D341Med (cell line): ENCODE results near the gene PLA2G4B.

ENCODE experiments used
- DNase-seq: peaks from one replicate; pipeline ENCODE4 v3.0.0; 2012; ENCODE audit warnings: low spot score

The PLA2G4B gene

DNA sequence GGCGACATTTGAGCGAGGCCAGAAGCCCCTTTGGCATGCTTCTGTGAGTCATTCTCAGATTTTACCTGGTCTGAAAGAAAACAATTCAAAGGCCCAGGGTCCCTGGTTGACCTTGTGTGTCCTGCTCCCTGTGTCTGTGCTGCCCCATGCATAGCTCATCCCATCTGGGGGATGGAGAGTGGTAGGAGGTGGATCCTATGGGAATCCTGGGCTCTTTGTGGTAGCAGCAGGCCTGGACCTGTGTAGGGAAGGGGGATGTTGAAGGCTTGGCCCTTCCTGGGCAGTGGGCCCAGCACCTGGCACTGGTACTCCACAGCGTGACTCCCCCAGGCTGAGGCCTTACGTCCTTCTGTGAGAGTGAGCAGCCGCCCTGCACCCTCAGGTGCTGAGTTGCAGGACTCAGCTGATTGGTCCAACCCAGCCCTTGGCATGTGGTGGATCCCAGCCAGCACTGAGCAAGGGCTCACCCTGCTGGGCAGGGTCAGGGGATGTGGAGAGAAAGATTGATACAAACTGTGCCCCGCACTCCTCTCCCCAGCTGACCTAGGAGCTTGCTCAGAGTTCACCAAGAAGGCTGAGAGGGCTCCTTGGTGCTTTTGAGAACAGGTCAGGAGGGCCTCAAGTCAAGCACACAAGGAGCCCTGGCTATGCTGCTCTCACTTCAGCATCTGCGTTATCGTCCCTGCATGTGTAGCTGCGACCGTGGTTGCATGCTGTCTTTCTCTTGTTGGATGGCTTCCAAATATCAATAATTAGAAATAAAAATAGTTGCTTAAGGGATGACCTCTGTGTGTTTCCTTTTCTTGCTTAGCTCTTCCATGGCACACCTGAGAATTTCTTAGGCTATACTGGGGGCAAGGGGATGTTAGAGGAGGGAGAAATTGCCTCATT is 32.1 kb upstream of the PLA2G4B start:
- DNase-seq: peak; percentile 59

DNA sequence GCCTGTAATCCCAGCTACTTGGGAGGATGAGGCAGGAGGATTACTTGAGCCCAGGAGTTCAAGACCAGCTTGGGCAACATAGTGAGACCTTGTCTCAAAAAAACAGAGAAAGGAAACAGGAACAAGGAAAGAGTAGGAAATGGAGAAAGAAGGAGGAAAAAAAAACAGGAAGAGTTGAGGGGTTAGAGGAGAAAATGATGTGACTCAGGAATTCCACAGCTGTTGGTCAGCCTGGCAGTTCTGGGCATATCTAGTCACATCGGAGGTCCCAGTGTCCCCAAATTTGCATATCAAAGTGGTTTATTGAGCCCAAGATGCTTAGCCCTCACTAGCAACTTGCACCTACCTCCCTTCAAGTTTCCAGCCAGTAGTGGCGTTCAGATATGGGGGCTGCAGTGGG is 29.5 kb upstream of the PLA2G4B start:
- DNase-seq: no peak

DNA sequence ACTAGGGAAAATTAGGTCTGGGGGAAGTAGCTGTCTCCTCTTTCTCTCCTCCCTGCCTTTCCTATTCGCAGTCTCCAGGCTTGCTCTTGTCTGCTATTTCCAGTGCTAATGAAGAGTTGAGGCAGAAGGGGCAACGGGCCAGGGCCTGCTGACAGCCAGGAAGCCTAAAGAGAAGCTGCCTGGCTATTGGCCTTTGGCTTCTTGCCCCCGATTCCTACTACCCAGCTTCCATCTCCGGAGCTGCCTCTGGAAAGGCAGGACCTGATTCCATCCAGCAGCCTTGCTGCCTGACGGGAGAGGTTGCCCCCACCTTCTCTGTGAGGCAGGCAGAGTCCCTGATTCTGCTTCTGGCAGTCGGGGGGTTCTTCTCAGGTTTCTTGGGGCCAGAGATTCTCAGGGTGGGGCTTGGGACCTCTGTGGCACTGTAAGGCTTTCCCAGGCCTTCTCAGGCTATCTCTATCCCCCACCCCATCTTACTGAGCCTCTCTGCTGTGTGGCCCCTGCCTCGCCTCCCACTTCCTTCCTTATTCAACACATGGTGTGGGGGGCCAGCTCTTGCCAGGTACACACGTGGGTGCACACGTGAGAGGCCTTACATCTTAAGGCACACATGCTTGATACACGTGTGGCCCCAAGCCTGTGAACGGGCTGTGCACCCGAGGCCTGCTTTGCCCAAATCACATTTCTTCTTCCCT is 29.0 kb upstream of the PLA2G4B start:
- no peak for DNase-seq

DNA sequence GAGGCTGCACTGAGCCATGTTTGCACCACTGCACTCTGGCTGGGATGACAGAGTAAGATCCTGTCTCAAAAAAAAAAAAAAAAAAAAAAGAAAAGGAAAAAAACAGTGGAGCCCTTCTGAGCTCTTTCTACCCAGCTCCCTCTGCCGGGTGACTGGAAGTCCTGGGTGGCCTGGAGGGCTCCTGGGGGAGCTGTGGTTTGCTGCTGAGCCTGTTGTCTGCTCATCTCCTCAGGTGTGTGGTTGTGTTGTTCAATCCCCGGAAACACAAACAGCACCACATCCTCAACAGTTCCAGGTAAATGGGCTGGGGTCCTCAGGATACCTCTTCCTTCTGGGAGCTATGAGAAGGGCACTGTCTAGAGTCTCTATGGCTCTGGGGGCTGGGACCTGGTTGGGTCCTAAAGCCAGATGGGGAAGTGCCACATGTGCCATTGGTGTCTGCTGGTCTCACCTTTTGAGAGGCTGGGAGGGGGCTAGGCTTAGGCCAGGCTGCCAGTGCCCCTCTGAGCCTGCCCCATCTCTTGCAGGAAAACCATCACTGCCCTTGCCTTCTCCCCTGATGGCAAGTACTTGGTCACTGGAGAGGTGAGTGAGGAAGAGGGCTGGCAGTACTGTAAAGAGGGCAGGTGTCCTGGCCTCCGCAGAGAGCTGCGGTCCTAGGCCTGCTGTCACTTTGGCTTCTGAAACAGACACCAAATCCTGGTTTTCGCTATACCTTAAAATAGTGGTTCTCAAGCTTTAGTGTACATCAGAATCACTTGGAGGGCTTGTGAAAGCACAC is 27.8 kb upstream of the PLA2G4B start:
- no peak for DNase-seq

DNA sequence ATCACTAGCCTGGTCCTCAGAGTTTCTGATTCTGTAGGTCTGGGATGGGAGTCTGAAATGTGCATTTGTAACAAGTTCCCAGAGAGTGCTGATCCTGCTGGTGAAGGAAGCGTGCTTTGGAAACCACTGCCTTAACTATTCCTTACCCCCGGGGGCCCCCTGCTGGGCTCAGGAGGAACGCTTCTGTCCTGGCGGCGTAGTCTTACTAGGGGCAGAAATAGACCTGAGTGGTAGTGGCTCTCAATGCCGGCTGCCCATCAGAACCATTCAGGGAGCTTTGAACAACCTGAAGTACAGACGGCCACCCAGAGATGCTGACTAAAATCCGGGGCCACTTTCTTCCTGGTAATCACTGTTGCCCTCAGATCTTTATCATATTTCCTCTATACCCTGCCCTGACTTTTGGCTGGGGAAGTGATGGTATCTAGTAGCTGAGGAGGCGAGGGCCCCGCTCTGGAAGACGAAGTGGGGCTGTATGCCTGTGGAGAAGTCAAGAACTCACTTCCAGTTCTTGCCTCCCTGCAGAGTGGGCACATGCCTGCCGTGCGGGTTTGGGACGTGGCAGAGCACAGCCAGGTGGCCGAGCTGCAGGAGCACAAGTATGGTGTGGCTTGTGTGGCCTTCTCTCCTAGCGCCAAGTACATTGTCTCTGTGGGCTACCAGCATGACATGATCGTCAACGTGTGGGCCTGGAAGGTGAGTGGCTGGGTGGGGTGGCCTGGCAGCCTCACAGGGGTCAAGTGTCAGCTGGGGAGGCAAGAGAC is 27.0 kb upstream of the PLA2G4B start:
- DNase-seq: peak; percentile 87

DNA sequence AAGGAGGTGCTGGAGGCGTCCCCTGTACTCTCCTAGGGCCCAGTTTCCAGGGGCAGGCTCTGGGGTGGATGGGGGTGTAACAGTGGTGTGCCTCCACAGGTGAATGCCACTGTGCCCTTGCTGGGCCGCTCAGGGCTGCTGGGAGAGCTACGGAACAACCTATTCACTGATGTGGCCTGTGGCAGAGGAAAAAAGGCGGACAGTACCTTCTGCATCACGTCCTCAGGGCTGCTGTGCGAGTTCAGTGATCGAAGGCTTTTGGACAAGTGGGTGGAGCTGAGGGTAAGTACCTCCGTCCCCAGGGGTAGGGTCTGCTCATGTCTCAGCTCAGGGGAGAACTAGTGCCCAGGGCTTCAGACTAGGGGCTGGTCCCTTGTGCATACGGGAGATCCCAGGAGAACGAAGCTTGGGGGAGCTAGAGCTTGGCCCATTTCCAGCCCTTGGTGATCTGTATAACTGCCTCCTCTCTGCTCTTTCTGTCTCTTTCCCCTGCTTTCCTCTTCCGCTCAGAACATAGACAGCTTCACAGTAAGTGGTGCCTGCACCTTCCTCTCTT is 25.7 kb upstream of the PLA2G4B start:
- DNase-seq: peak; percentile 64

DNA sequence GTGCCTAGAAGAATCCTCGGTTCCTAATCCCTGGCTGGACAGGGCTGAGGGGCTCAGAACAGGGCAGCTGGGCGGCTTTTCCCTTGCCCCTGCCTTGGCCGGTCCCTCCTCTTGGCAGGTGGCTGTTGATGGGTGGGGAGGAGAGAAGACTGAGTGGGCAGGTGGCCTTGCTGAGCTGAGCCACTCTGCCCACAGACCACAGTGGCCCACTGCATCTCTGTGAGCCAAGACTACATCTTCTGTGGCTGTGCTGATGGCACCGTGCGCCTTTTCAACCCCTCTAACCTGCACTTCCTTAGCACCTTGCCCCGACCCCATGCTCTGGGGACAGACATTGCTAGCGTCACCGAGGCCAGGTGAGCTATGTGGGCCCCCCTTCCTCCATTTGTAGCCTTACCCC is 25.2 kb upstream of the PLA2G4B start:
- no peak for DNase-seq

DNA sequence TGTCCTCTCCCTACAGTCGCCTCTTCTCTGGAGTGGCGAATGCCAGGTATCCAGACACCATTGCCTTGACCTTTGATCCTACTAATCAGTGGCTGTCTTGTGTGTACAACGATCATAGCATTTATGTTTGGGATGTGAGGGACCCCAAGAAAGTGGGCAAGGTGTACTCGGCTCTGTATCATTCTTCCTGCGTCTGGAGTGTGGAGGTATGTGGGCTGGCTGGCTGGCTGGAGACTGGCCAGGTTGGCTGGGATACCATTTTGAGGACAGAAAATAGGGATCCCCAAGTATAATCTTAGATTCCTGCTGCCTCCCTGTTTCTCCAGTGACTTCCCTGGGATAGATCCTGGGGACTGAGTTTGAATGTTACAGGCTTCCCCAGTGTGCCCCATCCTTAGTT is 24.1 kb upstream of the PLA2G4B start:
- no peak for DNase-seq

DNA sequence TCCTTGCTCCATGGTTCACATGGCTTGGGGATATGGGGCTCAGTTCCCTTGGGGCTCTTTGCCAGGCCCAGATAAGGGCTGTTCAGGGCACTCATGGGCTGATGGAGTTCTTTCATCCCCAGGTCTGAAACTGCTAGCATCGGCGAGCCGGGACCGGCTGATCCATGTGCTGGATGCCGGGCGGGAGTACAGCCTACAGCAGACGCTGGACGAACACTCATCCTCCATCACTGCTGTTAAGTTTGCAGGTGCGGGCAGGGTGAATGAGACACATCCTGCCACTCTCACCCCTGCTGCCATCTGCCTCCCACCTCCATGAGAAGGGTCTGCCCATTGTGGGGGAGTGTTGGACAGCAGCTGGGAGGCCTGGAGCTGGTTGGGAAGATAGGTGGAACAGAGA is 21.9 kb upstream of the PLA2G4B start:
- no peak for DNase-seq

DNA sequence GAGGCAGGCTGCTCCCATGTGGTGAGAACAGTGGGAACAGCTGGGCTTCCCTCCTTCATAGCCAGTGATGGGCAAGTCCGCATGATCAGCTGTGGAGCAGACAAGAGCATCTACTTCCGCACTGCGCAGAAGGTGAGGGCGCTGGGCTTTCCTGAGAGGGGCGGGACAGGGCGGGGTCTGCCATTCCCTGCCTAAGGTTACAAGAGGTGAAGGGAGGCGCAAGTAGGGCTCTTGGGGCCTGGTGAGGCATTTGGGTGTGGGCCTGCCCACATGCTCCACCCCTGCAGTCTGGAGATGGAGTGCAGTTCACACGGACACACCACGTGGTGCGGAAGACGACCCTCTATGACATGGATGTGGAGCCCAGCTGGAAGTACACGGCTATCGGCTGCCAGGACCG is 21.3 kb upstream of the PLA2G4B start:
- DNase-seq: no peak

DNA sequence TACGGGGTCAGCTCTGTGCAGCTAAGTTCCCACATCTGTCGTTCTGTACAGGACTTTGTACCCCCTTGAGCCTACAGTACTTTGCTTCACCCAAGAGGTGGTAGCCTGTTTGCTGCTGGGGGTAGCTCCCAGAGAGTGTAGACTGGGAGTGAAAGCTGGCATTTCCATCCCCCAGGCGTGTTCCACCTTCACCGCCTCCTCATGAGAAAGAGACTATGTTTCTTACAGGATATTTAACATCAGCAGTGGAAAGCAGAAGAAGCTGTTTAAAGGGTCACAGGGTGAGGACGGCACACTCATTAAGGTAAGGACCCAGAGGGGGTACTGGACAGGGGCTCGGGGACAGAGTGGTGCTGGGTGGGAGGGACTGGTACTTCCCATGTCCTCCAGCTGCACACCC is 20.9 kb upstream of the PLA2G4B start:
- DNase-seq: no peak

DNA sequence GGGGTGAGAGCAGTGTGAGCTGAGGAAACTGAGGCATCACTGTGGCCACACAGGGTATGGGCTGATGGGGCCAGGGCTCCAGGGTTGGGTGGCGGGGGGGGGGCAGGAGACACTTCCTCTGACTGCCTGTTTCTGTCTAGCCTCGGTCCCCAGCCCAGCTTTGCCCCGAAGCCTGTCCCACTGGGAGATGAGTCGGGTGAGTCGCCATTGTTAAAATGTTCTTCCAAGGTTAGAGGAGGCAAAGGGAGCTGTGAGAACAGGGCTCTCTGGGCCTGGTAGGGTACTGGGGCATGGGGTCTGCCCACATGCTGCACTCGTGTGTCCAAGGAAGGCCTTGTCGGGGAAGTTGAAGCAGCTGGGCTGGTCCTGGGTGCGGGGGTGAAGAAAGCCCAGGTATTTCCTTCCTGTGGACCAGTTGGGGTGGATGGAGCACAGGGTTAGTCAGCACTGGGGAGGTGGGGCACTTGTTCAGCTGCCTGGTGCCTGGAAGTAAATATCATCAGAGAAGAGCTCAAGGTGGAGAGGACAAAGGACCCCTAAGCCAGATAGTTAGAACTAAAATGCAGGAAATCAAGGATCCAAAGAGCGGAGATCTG is 19.1 kb upstream of the PLA2G4B start:
- DNase-seq: no peak

DNA sequence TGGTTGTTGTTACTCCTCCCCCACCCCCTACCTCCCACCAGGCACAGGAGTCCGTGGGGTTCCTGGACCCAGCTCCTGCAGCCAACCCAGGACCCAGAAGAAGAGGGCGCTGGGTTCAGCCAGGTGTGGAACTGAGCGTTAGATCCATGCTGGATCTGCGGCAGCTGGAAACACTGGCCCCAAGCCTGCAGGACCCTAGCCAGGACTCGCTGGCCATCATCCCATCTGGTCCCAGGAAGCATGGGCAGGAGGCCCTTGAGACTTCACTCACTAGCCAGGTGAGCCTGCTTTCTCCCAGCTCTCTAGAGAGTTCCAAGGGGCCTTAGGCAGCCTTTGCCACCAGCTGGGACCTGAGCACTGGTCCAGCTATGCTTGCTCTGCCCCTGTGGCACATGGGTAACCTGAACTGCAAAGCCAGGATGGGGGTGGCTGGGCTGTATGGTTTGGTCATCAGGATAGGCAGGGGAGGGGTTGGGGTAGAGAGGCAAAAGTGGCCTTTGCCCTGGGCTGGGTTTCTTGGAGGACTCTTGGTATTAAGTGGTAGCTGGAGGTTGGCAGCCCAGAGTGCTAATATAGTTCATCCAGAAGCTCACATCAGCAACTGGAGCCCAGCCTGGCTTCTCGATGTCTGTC is 17.7 kb upstream of the PLA2G4B start:
- no peak for DNase-seq

DNA sequence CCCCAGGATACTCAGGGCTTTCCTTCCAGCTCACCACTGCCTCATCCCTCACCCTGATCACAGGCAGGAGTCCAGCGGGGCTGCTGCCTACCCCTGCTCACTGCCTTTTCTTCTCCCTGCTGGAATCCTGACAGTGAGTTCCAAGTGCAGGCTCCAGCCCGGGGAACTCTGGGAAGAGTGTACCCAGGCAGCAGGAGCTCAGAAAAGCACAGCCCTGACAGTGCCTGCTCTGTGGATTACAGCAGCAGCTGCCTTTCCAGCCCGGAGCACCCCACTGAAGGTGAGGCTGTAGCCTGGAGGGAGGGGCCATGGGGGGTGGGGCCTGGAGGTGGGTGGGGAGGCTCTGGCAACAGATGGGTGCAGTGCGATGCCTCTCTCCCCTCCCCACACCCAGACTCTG is 16.8 kb upstream of the PLA2G4B start:
- no peak for DNase-seq

DNA sequence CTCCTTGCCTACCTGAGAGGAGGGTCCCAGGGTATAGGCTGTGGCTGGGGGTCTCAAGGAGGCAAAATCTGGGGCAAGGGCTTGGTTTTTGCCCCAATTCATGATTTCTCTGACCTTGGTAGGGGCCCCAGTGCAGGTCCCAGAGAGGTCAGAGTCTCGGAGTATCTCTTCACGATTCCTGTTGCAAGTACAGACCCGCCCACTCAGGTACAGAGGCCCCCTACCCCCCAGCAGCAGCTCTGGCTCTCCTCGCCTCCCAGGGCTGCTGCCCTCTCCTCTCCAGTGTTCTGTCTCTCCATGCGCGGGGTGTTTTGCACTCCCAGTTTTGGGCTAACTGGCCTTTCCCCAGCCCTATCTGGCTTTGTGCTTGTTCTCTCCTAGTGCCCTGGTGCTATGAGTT is 16.2 kb upstream of the PLA2G4B start:
- no peak for DNase-seq

DNA sequence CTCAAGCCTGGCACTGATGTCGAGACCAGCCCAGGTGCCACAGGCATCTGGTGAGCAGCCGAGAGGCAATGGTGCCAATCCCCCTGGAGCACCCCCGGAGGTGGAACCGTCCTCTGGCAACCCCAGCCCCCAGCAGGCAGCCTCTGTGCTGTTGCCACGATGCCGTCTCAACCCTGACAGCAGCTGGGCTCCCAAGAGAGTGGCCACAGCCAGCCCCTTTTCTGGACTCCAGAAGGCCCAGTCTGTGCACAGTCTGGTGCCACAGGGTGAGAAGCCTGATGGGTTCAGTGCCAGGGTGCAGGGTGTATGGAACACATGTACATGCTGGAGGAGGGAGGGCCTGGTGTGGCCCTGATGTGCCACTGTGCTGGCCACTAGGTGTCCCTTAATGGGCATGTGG is 15.7 kb upstream of the PLA2G4B start:
- no peak for DNase-seq

DNA sequence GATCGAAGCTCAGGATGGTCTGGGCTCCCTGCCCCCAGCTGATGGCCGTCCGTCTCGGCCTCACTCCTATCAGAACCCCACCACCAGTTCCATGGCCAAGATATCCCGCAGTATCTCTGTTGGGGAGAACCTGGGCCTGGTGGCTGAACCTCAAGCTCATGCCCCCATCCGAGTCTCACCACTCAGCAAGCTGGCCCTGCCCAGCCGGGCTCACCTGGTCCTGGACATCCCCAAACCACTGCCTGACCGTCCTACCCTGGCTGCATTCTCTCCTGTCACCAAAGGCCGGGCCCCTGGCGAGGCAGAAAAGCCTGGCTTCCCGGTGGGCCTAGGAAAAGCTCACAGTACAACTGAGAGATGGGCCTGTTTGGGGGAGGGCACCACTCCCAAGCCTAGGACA is 15.1 kb upstream of the PLA2G4B start:
- no peak for DNase-seq

DNA sequence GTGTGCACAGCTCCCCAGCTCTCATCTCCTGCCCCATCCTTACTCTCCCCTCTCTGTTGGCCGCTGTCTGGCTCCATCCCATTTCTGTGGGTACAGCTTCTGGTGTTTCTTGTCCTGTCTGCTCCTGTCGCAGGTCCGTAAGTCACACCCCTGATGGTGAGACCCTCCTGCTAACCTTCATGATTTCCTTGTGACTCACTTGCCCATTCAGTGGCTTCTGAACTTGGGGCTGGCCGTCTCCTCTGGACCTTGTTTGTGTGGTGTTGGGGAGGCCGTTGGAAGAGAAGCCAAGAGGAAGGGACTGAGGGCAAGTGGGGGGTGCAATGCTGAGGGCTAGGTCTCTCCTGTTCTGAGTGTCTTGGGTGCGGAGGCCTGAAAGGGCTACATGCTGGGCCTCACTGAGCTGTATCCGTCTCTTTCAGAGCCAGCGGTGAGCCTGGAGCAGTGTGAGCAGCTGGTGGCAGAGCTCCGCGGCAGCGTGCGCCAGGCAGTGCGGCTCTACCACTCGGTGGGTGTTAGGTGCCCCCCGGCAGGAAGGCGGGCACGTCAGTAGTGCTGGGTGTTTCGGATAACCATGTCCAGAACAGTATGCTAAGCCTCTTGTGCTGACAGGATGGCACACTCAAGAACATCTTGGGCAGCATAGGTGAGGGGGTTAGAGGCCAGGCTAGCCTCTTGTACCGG is 14.4 kb upstream of the PLA2G4B start:
- no peak for DNase-seq

DNA sequence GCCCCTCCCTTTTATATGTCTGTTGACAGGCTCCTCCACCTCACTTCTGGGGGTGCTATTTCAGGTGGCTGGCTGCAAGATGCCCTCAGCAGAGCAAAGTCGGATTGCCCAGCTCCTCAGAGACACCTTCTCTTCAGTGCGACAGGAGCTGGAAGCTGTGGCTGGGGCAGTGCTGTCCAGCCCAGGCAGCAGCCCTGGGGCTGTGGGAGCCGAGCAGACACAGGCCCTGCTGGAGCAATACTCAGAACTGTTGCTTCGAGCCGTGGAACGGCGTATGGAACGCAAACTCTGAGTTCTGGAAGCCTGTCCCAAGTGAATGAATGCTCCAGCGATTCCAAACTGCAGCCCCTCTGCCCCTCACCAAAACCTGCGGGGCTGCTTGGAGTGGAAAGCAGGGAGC is 13.5 kb upstream of the PLA2G4B start:
- no peak for DNase-seq
